Choroid plexus epithelial cell (primary cell): ENCODE measurements around the gene UPK1B.

Experiments
- DNase-seq: peaks from one replicate; pipeline ENCODE4 v3.0.0-alpha.2; 2010; ENCODE audit warnings: low read depth
- H3K4me3 ChIP-seq: 2 replicates; pipeline ENCODE4 v1.5.1; 2011; ENCODE audit warnings: low read depth, mild to moderate bottlenecking, control low read depth, low read length, moderate library complexity
- TF ChIP-seq, protein P1 (sequence below): conservative IDR thresholded peaks from 2 replicates; pipeline ENCODE4 v1.5.1; 2011; ENCODE audit warnings: low read depth, mild to moderate bottlenecking, control low read depth, inconsistent platforms, low read length, moderate library complexity

UPK1B gene

DNA sequence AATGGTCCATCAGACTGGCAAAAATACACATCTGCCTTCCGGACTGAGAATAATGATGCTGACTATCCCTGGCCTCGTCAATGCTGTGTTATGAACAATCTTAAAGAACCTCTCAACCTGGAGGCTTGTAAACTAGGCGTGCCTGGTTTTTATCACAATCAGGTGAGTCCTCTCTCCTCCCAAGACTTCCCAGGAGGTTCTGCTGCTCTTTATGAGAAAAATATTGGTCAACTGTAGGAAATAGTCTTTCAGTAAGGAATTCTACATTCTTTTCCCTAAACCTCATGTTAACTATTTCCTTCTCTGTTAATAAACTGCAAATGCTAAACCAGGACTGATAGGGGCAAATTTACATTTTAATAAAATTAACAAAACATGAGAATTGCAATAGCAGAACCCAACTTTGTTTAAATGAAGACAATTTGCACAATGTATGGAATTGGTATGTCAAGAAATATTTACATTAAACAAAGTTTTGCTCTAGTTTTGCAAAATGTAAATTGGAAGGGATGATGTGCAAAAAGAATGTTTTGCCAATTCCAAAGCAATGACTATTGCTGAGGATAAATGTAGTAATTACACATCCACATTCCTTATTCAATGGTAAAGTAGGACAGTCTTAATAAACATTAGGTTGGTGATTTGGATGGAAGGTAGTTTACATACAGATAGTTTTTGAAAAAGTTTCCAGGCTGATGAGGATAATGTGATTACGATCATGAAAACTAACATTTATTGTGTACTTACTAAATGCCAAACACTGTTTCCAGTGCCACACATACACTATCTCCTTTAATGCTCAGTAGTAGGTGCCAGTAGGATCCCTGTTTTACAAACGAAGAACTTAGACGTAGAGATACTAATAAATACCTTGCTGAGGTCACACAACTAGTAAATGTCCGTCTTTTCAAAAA lies 21.1 kb downstream of the UPK1B start:
- no peak for DNase-seq
- TF ChIP-seq, protein P1, sequence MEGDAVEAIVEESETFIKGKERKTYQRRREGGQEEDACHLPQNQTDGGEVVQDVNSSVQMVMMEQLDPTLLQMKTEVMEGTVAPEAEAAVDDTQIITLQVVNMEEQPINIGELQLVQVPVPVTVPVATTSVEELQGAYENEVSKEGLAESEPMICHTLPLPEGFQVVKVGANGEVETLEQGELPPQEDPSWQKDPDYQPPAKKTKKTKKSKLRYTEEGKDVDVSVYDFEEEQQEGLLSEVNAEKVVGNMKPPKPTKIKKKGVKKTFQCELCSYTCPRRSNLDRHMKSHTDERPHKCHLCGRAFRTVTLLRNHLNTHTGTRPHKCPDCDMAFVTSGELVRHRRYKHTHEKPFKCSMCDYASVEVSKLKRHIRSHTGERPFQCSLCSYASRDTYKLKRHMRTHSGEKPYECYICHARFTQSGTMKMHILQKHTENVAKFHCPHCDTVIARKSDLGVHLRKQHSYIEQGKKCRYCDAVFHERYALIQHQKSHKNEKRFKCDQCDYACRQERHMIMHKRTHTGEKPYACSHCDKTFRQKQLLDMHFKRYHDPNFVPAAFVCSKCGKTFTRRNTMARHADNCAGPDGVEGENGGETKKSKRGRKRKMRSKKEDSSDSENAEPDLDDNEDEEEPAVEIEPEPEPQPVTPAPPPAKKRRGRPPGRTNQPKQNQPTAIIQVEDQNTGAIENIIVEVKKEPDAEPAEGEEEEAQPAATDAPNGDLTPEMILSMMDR, result no peak
- H3K4me3 ChIP-seq, result no peak overlapping the region

DNA sequence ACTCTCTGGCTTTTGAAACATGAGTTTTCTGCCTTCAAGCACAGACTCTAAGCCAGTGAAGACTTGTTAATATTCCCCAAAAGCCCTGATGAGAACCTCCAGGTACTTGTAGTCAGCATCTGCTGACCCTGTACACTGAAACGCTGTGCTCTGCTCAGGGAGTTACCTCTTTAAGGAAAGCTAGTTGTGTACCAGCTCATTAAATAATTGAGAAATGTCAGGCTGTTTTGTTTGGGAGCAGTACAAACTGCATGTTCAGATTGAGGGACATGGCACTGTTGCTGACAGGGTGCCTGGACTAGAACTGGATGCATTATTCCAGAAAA lies 21.7 kb downstream of the UPK1B start:
- no peak for DNase-seq

GRCh38 chr3:119195911-119196310 lies 22.5 kb downstream of the UPK1B start:
- TF ChIP-seq, protein P1, result no peak
- H3K4me3 ChIP-seq, result no peak overlapping the region
- no peak for DNase-seq

More for the DNA sequence above, 21.7 kb downstream of the UPK1B start:
- TF ChIP-seq, protein P1, result no peak
- H3K4me3 ChIP-seq, result no peak overlapping the region

GRCh38 chr3:119205209-119205608 lies 31.8 kb downstream of the UPK1B start:
- no peak for DNase-seq
- TF ChIP-seq, protein P1, result no peak
- no peak overlapping the region for H3K4me3 ChIP-seq

GRCh38 chr3:119205685-119206084 lies 32.3 kb downstream of the UPK1B start:
- H3K4me3 ChIP-seq, result no peak overlapping the region
- TF ChIP-seq, protein P1, result no peak
- no peak for DNase-seq

DNA sequence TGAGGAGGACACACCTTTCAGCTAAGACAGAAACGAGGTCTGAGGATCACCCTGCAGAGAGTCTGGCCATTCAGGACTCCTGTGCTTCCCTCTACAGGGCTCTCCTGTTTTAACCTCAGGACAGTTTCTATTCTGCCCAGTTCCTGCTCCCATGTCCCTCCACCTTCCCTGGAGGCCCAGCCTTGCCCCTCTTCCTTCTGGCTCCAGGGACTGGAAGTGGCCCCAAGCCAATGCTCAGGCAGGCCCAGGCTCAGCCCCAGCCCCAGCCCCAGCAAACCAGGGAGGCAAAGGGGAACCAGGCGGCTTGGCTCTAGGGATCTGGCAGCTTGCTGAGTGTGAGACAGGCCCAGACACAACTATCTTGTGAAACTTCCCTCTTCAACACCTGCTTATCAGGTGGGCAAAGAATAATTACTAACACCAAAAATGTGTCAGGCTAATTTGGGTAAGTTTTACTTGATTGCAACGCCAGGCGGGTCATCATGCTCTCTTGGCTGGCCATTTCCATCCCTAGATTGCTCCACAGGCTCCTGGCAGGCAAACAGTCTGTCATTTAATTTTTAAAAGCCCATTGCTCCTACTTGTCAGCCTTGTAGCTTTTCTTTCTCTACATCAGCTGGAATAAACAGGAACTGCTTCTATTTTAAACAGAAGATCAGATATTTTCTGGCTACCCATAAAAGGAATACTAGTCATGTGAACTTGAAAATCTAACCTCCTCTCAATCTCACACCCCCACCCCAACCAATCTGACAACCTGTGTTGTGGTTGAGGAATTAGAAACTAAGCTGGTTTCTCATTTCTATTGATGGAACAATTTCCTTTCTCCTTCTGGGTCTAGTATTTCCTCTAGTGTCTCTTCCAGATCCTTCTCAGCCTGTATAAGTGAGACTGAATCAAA lies 33.5 kb downstream of the UPK1B start:
- DNase-seq, result no peak
- H3K4me3 ChIP-seq, result no peak overlapping the region
- TF ChIP-seq, protein P1, result no peak
